ENCODE data around the gene C19orf47.

The C19orf47 gene

DNA sequence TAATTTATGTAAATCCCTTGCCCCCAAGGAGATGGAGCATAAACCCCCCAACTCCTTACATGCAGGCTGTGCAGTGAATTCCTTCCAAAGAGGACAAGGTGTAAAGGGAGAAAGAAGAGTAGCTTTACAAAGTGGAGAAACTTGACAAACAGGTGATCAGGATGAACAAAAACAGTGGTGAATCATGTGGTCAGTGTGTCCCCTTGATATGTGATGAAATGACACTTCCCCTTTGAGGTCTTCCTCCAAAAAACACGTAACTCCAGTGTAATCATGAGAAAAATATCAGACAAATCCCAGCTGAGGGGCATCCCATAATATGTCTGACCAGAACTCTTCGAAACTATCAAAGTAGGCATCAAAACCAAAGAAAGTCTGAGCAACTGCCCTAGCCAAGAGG, 33.5 kb downstream of the C19orf47 start:
- no peak for DNase-seq (ENCODE audit: low read depth)

DNA sequence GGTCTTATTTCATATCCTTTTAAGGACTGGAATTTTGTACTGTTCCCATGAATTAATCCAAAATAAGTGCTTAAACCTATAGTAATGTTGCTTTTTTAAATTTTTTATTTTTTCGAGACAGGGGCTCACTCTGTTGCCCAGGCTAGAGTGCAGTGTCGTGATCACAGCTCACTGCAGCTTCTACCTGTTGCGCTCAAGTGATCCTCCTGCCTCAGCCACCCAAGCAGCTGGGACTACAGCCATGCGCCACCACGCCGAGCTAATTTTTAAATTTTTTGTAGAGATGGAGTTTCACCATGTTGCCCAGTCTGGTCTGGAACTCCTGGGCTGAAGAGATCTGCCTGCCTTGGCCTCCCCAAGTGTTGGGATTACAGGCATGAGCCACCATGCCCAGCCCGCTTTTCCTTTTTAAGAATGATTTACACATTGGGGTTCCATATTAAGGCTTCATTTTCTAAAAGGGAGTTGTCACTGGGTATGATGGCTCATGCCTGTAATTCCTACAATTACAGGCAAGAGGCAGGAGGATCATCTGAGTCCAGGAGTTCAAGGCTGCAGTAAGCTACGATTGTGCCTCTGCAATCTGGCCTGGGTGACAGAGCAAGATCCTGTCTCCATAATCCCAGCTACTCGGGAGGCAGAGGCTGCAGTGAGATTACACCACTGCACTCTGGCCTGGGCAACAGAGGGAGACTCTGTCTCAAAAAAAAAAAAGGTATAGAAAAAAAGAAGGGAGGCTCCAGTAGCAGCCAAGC, 34.8 kb downstream of the C19orf47 start:
- no peak for DNase-seq (ENCODE audit: low read depth)

DNA sequence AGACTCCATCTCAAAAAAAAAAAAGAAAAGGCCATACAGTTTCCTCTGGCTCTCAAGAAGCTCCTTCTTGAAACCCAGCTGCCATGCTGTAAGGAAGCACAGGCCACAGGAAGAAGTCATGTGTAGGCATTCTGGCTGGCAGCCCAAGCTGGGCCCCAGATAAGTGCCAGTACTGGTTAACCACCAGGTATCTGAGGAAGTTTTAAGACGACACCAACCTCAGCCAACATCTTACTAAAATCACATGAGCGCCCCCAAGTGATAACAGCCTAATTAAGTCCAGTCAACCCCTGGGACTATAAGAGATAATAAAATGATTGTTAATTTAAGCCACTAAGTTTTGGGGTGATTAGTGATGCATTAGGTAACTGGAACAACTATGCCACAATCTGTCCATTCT, 35.7 kb downstream of the C19orf47 start:
- DNase-seq (ENCODE audit: low read depth) = no peak

DNA sequence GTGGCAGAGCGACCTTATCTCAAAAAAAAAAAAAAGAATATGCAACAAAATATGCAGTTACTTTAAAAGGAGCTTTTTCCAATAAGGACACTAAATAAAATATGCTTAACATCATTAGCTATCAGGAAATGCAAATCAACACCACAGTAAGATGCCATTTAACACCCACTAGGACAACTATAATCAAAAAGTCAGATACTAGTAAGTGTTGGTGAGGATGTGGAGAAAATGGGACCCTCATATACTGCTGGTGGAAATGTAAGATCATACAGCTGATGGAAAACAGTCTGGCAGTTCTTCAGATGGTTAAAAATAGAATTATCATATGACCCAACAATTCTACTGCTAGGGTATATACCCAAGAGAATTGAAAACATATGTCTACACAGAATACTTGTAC, 38.5 kb downstream of the C19orf47 start:
- DNase-seq (ENCODE audit: low read depth) = no peak

DNA sequence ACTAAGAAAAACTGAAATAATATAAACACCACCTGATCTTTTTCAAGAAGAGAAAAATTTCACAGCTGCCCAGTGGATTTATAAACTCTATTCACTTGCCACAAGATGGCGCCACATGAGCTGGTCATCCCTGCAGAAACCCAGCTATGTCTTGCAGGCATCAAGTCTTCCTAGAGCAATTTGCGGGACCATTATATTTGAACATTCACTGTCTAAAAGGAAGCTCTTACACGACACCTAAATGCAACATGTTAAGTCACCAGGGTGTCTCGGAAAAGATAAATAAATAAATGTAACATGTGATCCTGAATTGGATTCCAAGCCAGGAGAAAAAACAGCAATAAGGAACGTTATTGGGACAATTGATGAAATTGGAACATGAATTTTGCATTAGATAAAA, 42.8 kb downstream of the C19orf47 start:
- peak; percentile 49 for DNase-seq (ENCODE audit: low read depth)

DNA sequence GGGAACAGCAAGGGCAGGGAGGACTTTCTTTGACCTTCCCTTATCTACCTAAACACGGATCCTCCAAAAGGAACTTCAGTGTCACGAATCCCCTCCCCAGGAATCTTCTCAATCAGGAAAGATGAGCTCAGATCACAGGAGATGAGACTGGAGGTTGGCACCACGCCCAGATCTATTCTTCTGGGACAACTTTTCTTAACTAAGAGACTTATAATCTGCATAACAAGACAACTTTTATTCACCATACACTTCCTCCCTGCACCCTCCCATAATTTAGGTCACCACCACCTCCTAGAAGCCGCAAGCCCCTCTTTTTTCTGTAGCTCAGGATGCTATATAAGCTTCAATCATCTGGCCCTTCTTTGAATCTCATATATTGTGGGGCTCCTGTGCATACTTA, 43.9 kb downstream of the C19orf47 start:
- no peak for DNase-seq (ENCODE audit: low read depth)

DNA sequence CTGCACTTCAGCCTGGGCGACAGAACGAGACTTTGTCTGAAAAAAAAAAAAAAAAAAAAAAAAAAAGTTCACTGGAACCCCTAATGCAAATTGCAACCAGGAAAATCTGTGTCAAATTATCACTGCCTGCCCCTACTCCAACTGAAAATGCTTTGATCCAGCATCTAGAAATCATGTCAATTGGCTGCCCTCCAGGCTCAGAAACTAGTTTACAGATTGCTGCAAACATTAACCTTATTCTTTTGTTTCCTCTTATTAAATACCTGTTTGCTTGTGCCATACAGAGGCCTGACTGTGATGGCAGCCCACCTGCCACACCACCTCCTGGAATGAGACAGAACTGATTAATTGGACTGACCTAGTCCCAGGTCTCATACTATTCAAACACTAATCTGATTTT, 44.4 kb downstream of the C19orf47 start:
- DNase-seq (ENCODE audit: low read depth) = no peak

DNA sequence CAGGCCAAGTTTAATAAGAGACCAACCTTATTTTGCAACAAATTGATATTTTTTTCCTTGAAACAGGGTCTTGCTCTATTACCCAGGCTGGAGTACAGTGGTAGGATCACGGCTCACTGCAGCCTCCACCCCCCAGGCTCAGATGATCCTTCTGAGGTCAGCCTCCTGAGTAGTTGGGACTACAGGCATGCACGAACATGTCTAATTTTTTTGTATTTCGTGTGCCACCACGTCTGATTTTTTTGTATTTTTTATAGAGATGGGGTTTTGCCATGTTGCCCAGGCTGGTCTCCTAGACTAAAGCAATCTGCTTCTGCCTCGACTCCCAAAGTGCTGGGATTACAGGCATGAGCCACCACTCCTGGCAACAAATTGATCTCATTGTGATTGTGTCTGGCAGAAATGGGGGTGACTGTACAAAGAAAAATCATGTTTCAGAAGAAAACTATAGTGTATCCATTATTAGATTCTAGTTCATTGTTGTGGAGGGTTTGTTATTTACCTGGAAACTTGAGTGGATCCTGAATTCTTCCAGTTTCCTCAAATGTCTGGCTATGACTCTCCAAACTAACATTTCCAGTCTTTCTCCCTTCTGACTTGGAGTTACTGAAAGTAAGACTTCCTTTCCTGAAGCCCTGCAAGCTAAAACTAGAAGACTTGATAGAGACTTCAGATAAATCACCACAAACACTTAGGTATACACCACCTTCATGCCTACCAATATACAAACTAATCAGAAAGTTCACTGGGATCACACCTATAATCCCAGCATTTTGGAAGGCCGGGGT, 45.8 kb downstream of the C19orf47 start:
- DNase-seq (ENCODE audit: low read depth) = no peak

DNA sequence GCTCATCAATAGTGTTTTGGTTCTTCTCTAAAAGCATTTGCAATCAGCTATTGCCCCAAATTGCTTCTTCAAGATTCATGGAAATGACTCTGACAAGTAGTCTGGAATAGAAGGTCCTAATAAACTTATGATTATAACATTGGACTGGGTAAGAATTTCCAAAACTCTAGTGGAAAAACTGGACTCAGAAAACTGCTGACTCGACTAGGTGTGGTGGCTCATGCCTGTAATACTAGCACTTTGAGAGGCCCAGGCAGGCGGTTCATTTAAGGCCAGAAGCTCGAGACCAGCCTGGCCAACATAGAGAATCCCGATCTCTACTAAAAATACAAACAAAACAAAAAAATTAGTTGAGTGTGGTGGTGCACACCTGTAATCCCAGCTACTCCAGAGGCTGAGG, 47.5 kb downstream of the C19orf47 start:
- no peak for DNase-seq (ENCODE audit: low read depth)

DNA sequence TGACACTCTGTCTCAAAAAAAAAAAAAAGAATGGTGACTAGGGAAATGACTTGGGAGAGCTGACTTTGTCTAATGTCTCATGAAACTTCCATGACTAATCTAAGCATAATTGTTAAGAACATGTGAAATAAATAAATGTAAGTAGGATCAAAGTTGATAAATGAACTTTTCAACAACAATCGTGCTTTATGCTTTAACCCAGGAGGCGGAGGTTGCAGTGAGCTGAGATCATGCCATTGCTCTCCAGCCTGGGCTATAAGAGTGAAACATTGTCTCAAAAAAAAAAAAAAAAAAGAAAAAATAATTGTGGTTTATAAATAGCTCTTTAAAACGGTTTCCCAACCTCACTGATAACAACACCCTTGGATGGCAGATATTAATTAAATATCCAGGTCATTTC, 50.2 kb downstream of the C19orf47 start:
- no peak for DNase-seq (ENCODE audit: low read depth)

DNA sequence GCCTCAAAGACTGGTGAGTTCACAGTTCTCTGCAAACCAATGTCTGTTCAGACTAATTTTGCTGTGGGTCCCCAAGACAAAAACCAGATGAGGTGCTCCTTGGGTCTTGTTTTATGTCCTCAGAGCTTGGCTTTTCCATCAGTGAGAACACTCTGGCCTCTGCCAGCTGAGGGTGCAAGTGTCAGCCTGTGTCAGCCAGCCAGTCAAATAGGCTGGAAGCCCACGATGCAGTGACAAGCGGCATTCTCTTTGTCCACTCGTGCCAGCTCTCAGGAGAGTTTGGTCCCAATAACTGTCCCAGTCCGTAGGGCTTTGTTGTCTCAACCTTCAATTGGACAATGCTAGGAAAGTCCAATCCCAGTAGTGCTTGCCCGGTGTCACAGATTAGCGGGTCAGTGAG, 53.6 kb downstream of the C19orf47 start:
- no peak for DNase-seq (ENCODE audit: low read depth)

DNA sequence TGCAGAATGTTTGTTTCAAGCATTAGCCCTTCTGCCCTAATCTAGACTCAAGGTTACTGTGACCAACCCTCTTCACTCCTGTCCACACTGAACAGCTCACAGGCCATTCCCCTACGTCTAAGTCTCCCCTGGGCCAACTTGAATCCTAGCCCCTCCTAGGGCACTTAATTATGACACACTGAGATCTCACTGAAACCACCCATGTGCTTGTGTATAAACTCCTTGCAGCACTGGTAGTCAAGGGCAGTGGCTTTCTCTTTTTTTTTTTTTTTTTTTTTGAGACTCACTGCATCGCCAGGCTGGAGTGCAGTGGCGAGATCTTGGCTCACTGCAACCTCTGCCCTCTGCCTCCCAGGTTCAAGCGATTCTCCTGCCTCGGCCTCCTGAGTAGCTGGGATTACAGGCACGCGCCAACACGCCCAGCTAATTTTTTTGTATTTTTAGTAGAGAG, 61.2 kb downstream of the C19orf47 start:
- no peak for DNase-seq (ENCODE audit: low read depth)

DNA sequence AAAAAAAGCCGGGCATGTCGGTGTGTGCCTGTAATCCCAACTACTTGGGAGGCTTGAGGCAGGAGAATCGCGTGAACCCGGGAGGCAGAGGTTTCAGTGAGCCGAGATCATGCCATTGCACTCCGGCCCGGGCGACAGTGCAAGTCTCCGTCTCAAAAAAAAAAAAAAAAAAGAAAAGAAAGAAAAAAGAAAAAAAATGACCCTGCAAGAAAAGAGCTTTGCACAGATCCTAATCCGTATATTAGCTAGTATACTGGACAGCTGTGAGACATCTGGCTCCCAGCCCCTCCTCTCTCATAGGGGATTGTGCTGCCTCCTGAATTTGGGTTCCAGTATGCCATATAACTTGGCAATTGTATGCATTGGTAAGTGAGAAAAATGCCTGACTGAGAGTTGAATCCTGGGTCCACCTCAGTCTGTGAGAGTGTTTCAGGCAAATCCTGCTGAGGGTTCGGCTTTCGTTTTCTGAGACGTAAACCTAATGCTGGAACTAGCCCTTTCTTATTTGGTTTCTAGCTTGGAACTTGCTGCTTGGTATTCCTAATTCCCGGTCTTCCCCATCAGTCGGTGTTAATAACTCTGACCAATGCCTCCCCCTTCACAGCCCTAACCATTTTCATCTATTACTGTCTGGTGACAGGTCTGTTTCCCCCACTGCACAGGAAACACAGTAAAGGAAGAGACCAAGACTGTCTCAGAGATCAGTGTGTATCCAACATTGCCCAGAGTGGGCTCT, 61.8 kb downstream of the C19orf47 start:
- no peak for DNase-seq (ENCODE audit: low read depth)

DNA sequence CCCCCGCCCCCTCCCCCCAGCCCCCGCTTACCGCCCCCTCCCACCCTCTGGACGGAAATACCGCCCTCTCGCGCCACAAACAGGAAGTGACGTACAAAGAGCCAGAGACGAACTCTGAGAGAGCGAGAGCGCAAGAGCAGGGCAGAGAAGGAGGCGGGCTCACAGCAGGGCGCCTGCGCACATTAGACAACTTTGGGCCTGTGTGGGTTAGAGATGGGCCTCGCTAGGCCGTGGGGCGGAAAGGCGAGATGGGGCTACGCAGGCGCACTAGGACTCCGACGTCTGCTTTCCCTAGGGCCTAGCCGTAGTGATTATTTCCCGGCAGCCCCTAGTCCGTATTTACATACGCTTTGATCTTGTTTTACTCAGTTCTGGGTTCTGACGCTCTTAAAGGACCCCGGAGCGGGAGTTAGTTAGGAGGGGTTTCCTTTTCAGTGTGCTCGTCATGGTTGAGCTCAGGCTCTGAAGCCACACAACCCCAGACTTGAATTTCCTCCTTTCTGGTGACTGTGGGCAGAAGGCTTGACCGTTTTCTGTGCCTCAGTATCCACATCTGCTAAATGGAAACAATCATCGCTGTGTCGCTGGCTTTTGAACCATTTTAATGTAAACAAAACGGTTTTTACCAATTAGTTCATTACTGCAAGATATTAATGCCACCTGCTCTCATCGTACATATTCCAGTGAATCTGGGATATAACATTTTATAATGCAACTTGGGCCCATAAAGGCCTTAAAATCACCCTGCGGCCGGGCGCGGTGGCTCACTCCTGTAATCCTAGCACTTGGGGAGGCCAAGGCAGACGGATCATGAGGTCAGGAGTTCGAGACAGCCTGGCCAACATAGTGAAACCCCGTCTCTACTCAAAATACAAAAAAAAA, 62.6 kb downstream of the C19orf47 start:
- peak; percentile 97 for DNase-seq (ENCODE audit: low read depth)

DNA sequence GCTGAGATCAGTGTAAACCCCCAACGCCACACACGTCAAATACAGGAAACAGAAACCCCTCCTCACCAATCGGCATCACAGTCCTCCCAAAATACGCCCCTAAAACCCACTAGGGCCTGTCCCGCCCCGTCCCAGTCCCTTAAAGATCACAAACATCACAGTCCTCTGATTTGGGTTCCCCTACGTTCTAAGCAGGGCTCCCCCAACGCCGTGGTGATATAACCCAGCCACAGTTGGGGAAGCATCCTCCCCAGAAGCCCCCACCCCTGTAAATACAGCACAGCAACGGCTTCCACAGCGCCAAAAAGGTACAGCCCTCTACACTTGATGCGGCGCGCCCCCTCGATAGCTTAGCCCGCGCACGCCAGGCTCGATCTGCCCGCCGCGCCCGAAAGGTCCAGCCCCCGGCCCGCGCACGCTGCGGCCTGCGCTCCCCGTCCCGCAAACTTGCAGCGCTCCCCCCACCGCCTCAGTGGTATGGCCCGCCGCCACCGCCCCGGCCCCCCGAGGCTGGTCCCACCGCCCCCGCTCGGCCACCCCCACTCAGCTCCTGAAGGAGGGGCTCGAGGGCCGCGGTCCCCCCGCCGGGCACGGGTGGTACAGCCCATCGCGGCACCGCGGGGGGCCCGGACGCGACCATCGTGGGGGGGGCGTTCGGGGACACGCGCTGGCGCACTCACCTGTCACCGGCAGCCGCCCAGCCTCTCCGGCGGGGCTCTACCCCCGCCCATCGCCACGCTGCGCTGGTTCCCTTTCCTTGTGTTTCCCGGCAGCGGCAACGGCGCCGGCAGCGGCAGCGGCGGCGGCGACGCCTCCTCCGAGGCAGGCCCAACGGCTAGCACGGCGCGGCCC, 63.5 kb downstream of the C19orf47 start, which contains the start of gene AKT2:
Gene AKT2, minus strand, starts transcription at position 845 of the 852 bp plus-strand sequence. CDS start 20,078 bp downstream, outside the sequence.
- no peak for DNase-seq (ENCODE audit: low read depth)

DNA sequence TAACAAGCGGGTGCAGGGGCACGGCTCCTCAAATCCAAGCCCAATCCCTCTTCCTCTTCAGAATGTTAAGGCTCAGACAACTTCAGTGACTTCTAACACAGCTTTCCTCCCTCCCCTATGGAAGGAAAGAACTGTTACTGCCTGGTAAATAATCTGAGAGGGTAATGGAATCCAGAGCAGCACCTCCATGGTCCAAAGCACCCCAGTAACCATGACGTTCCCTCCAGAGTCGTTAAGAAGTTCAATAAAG, 64.0 kb downstream of the C19orf47 start:
- no peak for DNase-seq (ENCODE audit: low read depth)

DNA sequence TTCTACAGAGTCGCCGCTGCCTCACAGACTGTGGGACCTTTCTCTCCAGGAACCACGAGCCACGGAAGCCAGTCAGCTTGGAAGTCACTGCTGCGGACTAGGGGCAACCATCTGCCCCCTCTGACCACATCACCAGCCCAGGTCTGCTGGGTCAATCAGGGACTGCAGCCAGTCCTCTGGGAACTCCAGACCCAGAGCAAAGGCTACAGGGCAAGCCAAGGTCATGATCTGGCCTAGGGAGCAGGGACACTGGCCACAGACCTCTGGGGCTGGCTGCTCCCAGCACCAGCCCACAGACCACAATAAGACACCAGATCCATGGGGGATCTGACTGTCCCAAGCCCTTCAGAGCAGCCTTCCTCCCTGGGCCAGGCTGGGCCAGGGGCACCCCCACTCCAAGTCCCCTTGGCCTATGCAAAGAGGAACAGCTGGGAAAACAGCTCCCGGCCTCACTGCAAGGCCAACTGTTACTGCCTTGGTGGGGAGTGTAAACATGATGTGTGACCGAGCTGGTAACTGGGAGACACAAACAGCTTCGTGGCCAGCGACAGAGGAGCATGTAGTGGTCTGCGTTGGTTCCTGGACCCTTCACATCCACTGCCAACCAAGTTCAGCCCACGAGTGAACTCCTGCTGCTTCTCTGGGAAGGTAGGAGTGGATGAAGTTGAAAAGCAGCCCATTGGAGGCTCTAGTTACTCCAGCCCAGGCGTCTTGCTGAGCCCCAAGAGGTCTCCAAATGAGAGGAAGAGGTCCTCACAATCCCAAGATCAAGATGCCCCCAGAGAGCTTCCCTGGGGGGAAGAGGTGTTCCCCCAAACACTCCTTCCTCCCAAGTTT, 64.6 kb downstream of the C19orf47 start:
- DNase-seq (ENCODE audit: low read depth) = no peak

DNA sequence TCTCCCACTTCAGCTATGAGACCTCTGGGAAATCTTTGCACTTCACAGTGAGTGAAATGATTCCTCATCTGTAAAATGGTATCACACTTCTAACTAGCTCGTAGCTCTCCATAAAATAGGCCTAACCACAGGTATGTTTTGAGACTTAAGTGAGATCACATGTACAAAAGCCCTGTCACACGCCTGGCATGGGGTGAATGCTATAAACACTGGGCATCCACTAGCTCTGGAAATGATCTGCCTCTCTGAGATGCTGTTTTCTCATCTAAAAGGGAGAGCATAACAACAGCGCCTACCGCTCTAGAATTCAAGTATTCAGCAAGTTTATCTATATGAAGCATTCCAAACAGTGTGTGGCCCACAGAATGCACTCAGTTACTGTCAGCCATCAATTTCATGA, 65.3 kb downstream of the C19orf47 start:
- no peak for DNase-seq (ENCODE audit: low read depth)

DNA sequence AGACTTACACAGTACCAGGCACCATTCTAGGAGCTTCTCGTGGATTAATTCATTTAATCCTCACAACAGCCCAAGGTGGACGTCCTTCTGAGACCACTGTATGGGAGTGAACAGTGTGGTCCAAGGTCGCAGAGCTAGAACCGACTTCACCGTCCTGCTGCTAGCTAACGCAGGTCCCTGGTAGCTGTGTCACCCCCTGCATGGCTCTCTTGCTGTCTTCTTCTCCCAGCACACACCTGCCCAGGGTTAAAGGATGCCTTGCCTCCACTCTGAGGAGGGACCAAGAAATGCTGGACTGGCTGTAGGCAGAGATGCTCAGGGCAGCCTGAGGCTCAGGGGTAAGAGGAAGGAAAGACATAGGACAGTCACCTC, 66.0 kb downstream of the C19orf47 start:
- DNase-seq (ENCODE audit: low read depth) = no peak
